Endothelial cell of umbilical vein (primary cell): Measurements from ENCODE around the gene RPL39. TPM values are rescaled to one million over a fixed set of nuclear protein-coding genes. Genes with fewer than 3 reads are reported as not detected.

Experiments
- BruUV-seq: library from RNA; stranded (reverse); fragments of 400-500 nt; replicated peaks from 2 replicates; lab custom pipeline; 2021; lab: Mats Ljungman, UMichigan
- CTCF ChIA-PET: fragments of 300-600, 350-600 bp; sonication (Branson Sonifier 250); formaldehyde crosslinking; loops from one replicate; lab custom pipeline; 2021; ENCODE audit warnings: antibody characterized with exemption, inconsistent platforms; lab: Charles Lee
- POLR2A ChIA-PET: fragments of 300-600, 350-600 bp; sonication (Branson Sonifier 250); formaldehyde crosslinking; loops from one replicate; lab custom pipeline; 2021; ENCODE audit warnings: antibody characterized with exemption, inconsistent platforms; lab: Charles Lee
- DNase-seq: peaks from one replicate; pipeline ENCODE4 v3.0.0-alpha.2; 2011; ENCODE audit warnings: low read depth, low spot score
- FAIRE-seq: peaks from 2 replicates; lab custom pipeline; 2011; peaks lifted over from hg19 to GRCh38; lab: Jason Lieb, UNC
- H2AFZ ChIP-seq: 2 replicates; pipeline ENCODE4 v1.6.0; 2012; ENCODE audit warnings: low read depth, low read length, control low read depth, inconsistent platforms
- H3K27ac ChIP-seq: 2 replicates; pipeline ENCODE4 v1.5.1; 2011; ENCODE audit warnings: low read depth, mild to moderate bottlenecking, control low read depth, low read length, moderate library complexity; ENCODE audit not compliant: insufficient read depth
- H3K27me3 ChIP-seq, 2 experiments: 2 replicates each; pipeline versions ENCODE4 v1.6.0 to v1.6.1; 2011; ENCODE audit warnings: low read length in 2 of 2, mixed read lengths in 1 of 2; ENCODE audit not compliant: control insufficient read depth in 2 of 2, insufficient read depth in 2 of 2
- H3K36me3 ChIP-seq, 2 experiments: 2 replicates in 1 of 2; 3 replicates in 1 of 2; pipeline ENCODE4 v1.5.1; 2011; ENCODE audit warnings: low read length in 2 of 2, mild to moderate bottlenecking in 1 of 2, moderate library complexity in 1 of 2; ENCODE audit not compliant: control insufficient read depth in 2 of 2, insufficient read depth in 2 of 2; ENCODE audit errors: extremely low read depth in 1 of 2
- H3K4me1 ChIP-seq: 3 replicates; pipeline ENCODE4 v1.5.1; 2011; ENCODE audit warnings: mild to moderate bottlenecking, low read length; ENCODE audit not compliant: control insufficient read depth, insufficient read depth; ENCODE audit errors: extremely low read depth
- H3K4me2 ChIP-seq: 2 replicates; pipeline ENCODE4 v1.6.1; 2011; ENCODE audit warnings: low read length, control low read depth, mixed read lengths; ENCODE audit not compliant: insufficient read depth
- H3K4me3 ChIP-seq, 3 experiments: fragments of 200-600 bp in 1 of 3; sonication (generic), shearing (Covaris generic) in 1 of 3; replicated peaks in 1 of 3; 2 replicates each; pipeline ENCODE4 v1.5.1; 2011 to 2016; ENCODE audit warnings: control low read depth in 3 of 3, low read length in 3 of 3, mild to moderate bottlenecking in 2 of 3, inconsistent platforms in 1 of 3, low read depth in 1 of 3, moderate library complexity in 1 of 3; ENCODE audit not compliant: insufficient read depth in 1 of 3
- H3K79me2 ChIP-seq: 2 replicates; pipeline ENCODE4 v1.6.0; 2012; ENCODE audit warnings: low read length, inconsistent platforms; ENCODE audit not compliant: control insufficient read depth, insufficient read depth
- H3K9ac ChIP-seq: replicated peaks from 2 replicates; pipeline ENCODE3; 2011; ENCODE audit warnings: low read length, control low read depth; ENCODE audit not compliant: insufficient read depth; ENCODE audit errors: extremely low read depth
- H3K9me1 ChIP-seq: replicated peaks from 3 replicates; pipeline ENCODE4 v1.6.0; 2011; ENCODE audit warnings: mild to moderate bottlenecking, low read length; ENCODE audit not compliant: control insufficient read depth, insufficient read depth; ENCODE audit errors: extremely low read depth
- H3K9me3 ChIP-seq: replicated peaks from 2 replicates; pipeline ENCODE4 v1.5.1; 2012; ENCODE audit warnings: low read length, inconsistent platforms; ENCODE audit not compliant: control insufficient read depth, insufficient read depth
- H4K20me1 ChIP-seq: replicated peaks from 2 replicates; pipeline ENCODE3; 2011; ENCODE audit warnings: mild to moderate bottlenecking, low read length; ENCODE audit not compliant: control insufficient read depth, insufficient read depth; ENCODE audit errors: extremely low read depth
- EZH2 ChIP-seq: IDR thresholded peaks from 2 replicates; pipeline ENCODE4 v1.6.1; 2012; ENCODE audit warnings: borderline replicate concordance, low read depth, mild to moderate bottlenecking, moderate library complexity, low read length, inconsistent platforms; ENCODE audit not compliant: severe bottlenecking
- FOS ChIP-seq: IDR thresholded peaks from 2 replicates; pipeline ENCODE4 v1.6.1; 2011; ENCODE audit warnings: mild to moderate bottlenecking, low read length, moderate library complexity, borderline replicate concordance; ENCODE audit not compliant: insufficient read depth
- GATA2 ChIP-seq: IDR thresholded peaks from 2 replicates; pipeline ENCODE4 v1.7.0; 2011; ENCODE audit warnings: low read depth, mild to moderate bottlenecking, moderate library complexity, mixed read lengths, low read length; ENCODE audit not compliant: insufficient read length, insufficient read depth
- JUN ChIP-seq: IDR thresholded peaks from 2 replicates; pipeline ENCODE4 v1.6.1; 2011; ENCODE audit warnings: borderline replicate concordance, low read depth; ENCODE audit not compliant: insufficient read length, insufficient read depth
- MYC ChIP-seq: IDR thresholded peaks from one replicate; pipeline ENCODE4 v1.6.1; 2011; ENCODE audit warnings: mild to moderate bottlenecking, low read depth, low read length
- POLR2A ChIP-seq: IDR thresholded peaks from 2 replicates; pipeline ENCODE4 v1.6.1; 2012; ENCODE audit warnings: low read depth, mild to moderate bottlenecking, control low read depth, low read length
- POLR2AphosphoS5 ChIP-seq: IDR thresholded peaks from 2 replicates; pipeline ENCODE4 v1.6.1; 2012; ENCODE audit warnings: low read depth, mild to moderate bottlenecking, control low read depth, low read length, moderate library complexity; ENCODE audit not compliant: insufficient read depth
- dilution Hi-C: fragments of 300-500 bp; cut with MboI; formaldehyde crosslinking; loops from one replicate; pipeline ENCODE4 v1.15.0; 2019; ENCODE audit warnings: low sequenced_read_pairs; ENCODE audit not compliant: extremely low pct_ligation_motif_present
- intact Hi-C: fragments of 100-400 bp; cut with micrococcal nuclease; formaldehyde crosslinking; loops from one replicate; pipeline ENCODE4 v1.10.0; 2022
- polyA plus RNA-seq, 4 experiments: library from polyadenylated mRNA; depleted of rRNA in 3 of 4; stranded (reverse) in 3 of 4; unstranded in 1 of 4; fragments of >200 nt; gene quantifications; 2 replicates each; pipeline versions ENCODE4 v1.2.1 to v1.2.3, GENCODE V29; 2011 to 2012; ENCODE audit warnings: missing spikeins in 1 of 4
- total RNA-seq: library from RNA; stranded (reverse); gene quantifications from 2 replicates; pipeline ENCODE4 v1.2.3, GENCODE V29; 2021
- TF ChIP-seq, protein P1 (sequence below), 2 donors: IDR thresholded peaks; 1 replicate in 1 of 2; 2 replicates in 1 of 2; pipeline ENCODE4 v1.5.1; 2011; ENCODE audit warnings: low read length in 2 of 2, mild to moderate bottlenecking in 2 of 2, moderate library complexity in 2 of 2, control low read depth in 1 of 2, inconsistent platforms in 1 of 2, low read depth in 1 of 2; ENCODE audit not compliant: insufficient read depth in 1 of 2; ENCODE audit errors: extremely low read depth in 1 of 2
- TF ChIP-seq, protein P2 (sequence below): IDR thresholded peaks from 2 replicates; pipeline ENCODE4 v1.6.1; 2011; ENCODE audit not compliant: insufficient read depth, insufficient read length

The RPL39 gene
- total and polyA plus RNA-seq, 2 donors (not counting 3 experiments of a cell fraction or from before 2014, with no cell fraction given) = 1,305 to 1,516 TPM

DNA sequence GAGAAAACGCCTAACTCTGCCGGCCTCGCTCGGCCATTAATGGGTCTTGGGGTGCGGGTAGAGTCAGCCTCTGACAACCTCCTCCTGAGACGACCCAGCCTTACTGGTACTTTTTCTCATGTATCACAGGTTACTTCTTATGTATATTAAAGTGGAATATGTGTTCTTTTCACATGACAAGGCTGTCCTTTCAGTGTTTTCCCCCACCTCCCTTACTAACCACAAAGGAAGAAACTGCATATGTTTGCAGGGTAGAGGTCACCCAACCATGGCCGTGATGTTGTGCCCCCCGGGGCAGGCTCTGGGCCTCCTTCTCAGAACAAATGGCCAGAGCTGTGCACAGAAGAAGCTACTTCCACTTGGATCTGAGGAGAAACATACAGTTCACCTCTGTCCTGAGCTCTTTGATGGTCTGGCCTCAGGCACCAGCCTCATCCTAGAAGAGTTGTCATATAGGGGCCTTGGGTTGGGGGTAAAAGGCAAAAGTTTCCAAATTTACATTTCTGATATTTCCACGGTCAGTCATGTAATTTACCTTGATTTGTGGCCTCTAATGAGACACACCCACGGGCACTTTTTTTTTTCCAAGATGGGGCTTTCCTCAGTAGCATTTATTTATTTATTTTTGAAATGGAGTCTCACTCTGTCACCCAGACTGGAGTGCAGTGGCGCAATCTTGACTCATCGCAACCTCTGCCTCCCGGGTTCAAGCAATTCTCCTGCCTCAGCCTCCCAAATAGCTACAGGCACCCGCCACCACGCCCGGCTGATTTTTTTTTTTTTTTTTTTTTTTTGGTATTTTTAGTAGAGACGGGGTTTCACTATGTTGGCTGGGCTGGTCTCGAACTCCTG is 31.2 kb downstream of the RPL39 start:
- Histone ChIP-seq H3K79me2 (no peaks in the 10 kb centered on the region), H3K4me3 (no peak overlapping the region), H3K27ac (no peak overlapping the region), H3K4me1 (peaks cover 3% of the 10 kb centered on the region), H3K9me1 (no peaks in the 10 kb centered on the region), H3K4me2 (no peak overlapping the region), H4K20me1 (no peaks in the 10 kb centered on the region), H3K9ac (no peak overlapping the region), H3K9me3 (no peaks in the 10 kb centered on the region), H2AFZ (no peak overlapping the region), H3K36me3 (no peaks in the 10 kb centered on the region), H3K27me3 (peaks cover 0 to 10% of the 10 kb centered on the region in 2 experiments)
- DNase-seq (no peak), FAIRE-seq (no peak)
- POLR2A ChIA-PET = no interaction called here
- TF ChIP-seq GATA2 (no peak), JUN (no peak), EZH2 (no peak), POLR2AphosphoS5 (no peak), POLR2A (no peak), MYC (no peak), FOS (no peak)
- TF ChIP-seq, protein P1, sequence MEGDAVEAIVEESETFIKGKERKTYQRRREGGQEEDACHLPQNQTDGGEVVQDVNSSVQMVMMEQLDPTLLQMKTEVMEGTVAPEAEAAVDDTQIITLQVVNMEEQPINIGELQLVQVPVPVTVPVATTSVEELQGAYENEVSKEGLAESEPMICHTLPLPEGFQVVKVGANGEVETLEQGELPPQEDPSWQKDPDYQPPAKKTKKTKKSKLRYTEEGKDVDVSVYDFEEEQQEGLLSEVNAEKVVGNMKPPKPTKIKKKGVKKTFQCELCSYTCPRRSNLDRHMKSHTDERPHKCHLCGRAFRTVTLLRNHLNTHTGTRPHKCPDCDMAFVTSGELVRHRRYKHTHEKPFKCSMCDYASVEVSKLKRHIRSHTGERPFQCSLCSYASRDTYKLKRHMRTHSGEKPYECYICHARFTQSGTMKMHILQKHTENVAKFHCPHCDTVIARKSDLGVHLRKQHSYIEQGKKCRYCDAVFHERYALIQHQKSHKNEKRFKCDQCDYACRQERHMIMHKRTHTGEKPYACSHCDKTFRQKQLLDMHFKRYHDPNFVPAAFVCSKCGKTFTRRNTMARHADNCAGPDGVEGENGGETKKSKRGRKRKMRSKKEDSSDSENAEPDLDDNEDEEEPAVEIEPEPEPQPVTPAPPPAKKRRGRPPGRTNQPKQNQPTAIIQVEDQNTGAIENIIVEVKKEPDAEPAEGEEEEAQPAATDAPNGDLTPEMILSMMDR (IDR thresholded peaks at IDR 0.05; ENCODE audit: extremely low read depth in 1 of 2, insufficient read depth in 1 of 2, low read depth in 1 of 2, low read length in 2 of 2) = no peak
- TF ChIP-seq, protein P2, sequence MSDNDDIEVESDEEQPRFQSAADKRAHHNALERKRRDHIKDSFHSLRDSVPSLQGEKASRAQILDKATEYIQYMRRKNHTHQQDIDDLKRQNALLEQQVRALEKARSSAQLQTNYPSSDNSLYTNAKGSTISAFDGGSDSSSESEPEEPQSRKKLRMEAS = no peak
- intact Hi-C loops (no loop called here), dilution Hi-C loops (no loop called here)
- CTCF ChIA-PET = interaction anchor here (0.6 kb wide), 1 partner anchor 244 kb away, joined by 3 read pairs; no protein-coding TSS in a partner anchor
- BruUV-seq = no TSS peak
